ENCODE data around the gene MCOLN2.
"Not testable (repeated sequence)": the region's sequence is repeated elsewhere in the genome, so short reads cannot be mapped to it uniquely, and the experiment has no call there.

The MCOLN2 gene

DNA sequence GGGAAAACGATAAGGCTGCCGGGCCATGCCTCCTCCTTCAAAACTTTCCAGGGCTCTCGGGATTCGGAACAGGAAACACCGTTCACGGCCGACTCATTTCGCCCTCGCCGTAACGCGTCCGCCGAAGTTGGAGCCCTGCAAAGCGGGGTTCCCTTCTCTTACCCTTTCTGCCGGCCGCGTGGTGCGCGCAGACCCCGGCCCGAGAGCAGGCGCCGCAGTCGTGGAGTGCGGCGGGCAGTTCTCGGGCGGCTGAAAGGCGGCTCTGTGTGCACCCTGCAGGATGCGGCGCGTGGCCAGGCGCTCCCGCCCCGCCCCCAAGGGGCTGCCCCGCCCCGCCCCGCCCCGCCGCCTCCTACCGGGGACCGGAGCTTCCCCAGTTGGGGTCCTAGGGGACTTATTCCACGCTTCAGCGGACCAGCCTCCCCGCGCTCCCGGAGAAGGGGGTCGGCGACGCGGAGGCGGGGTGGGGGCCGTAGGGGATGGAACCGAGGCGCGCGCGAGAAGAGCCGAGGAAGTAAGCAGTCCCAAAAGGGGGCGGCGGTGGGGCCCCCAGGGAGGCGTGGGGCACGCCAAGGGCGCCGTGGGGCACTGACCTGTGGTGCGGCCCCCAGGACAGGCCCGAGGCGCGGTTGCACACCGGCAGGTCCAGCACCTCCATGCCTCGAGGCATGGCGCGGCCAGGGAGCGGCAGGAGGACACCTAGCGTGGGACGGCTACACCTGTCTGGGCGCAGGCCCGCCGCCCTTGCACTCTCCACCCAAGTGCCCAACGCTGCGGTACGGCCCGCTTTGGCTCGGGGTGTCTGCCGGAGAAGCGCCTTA, at the start of gene MCOLN2:
Gene MCOLN2, minus strand, starts transcription at position 268 of the 821 bp plus-strand sequence. Its CDS starts 241 bp downstream, at position 27.
- ATAC-seq (ENCODE audit: low read depth) = peak; percentile 66
- peak; percentile 40 to 62 for DNase-seq (ENCODE audit: low spot score in 2 of 2)

DNA sequence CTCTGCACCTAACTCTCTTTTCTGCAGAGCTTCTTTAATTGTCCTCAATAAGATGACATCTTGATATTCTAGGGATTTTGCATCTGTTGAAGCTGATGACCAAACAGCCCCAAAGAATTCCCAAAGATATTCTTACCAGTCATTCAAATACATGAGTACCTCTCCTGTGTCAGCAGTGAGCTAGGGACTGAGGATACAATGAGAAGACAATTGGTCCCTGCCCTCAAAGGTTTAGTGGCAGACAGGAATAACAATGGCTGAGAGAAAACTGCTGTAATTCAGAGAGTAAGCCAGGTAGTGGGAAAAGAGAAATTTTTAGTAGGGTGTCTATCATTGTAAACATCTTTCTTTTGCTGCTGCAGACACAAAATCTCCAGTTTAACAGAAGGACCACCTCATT, 45.5 kb upstream of the MCOLN2 start:
- Mint-ChIP-seq H3K9me3 (no peaks in the 10 kb centered on the region), H3K27me3 (peaks cover 8% of the 10 kb centered on the region), H3K4me1 (no peaks in the 10 kb centered on the region)

More for the DNA sequence above, at the start of gene MCOLN2:
- Mint-ChIP-seq H3K4me1 (peaks cover 40% of the 10 kb centered on the region), H3K27ac (peak within 1 kb of the TSS; percentile 85), H3K36me3 (peaks cover 8% of the 10 kb centered on the region), H3K4me3 (peak within 1 kb of the TSS; percentile 87), H3K27me3 (no peaks in the 10 kb centered on the region), H3K9me3 (no peaks in the 10 kb centered on the region)

DNA sequence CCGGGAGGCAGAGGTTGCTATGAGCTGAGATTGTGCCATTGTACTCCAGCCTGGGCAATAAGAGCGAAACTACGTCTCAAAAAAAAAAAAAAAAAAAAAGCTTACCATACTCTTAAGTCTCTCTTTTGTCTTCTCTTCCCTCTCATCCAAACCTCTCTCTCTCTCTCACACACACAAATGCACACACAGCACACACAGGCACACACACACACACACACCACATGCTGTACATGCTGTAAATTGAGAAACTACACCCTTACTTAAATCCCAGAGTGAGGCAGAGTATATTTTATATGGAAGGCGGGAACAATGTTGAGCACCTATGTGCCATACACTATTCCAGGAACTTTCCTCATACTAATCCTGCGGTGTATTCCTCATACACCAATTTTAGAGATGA, 44.9 kb upstream of the MCOLN2 start:
- peaks cover 5% of the 10 kb centered on the region for H3K27me3 Mint-ChIP-seq
- DNase-seq (ENCODE audit: low spot score in 2 of 2) = no peak
- H3K27ac Mint-ChIP-seq = no peak overlapping the region
- no peak overlapping the region for H3K4me3 Mint-ChIP-seq
- ATAC-seq (ENCODE audit: low read depth) = no peak
- H3K9me3 Mint-ChIP-seq = no peaks in the 10 kb centered on the region
- no peaks in the 10 kb centered on the region for H3K36me3 Mint-ChIP-seq
- no peaks in the 10 kb centered on the region for H3K4me1 Mint-ChIP-seq

More for the DNA sequence above, 45.5 kb upstream of the MCOLN2 start:
- DNase-seq (ENCODE audit: low spot score in 2 of 2) (no peak), ATAC-seq (ENCODE audit: low read depth) (no peak)
- no peaks in the 10 kb centered on the region for H3K36me3 Mint-ChIP-seq
- H3K4me3 Mint-ChIP-seq = no peak overlapping the region
- no peak overlapping the region for H3K27ac Mint-ChIP-seq

DNA sequence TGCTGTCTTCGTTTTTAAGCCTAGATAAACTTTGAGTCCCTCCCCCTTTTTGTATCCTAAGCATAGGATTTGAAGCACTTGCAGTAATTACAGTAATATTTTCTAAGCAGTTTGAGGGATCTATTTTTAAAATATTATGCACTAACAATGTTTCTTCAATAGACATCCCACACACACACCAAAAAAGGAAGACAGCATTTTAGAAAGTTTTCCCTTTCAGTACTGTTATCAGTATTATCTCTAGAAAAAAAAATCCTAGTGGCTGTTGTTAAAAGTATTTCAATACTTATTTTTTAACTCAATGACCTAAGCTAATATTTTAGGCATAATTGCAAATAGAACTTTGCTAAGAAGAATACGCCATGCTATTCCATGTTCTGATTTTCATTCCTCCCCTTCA, 36.3 kb upstream of the MCOLN2 start:
- peaks cover 2% of the 10 kb centered on the region for H3K27me3 Mint-ChIP-seq
- H3K36me3 Mint-ChIP-seq = no peaks in the 10 kb centered on the region
- no peak for ATAC-seq (ENCODE audit: low read depth)
- no peaks in the 10 kb centered on the region for H3K4me1 Mint-ChIP-seq
- no peak overlapping the region for H3K4me3 Mint-ChIP-seq
- no peak overlapping the region for H3K27ac Mint-ChIP-seq
- no peak for DNase-seq (ENCODE audit: low spot score in 2 of 2)
- H3K9me3 Mint-ChIP-seq = no peaks in the 10 kb centered on the region

DNA sequence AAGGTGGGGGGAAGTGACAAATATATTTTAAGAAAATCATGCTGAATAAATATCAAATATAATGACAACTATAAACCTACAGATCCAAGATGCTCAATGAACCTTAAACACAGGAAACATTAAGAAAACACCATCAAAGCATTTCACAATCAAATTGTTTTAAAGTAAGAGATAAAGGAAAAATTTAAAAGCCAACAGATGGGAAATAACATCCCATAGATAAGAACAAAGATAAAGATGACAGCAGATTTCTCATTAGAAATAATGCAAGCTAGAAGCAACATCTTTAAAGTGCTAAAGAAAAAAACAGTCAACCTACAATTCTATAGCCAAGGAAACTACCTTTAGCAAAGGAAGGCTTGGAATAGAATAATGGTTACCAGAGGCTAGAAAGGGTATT, 33.6 kb upstream of the MCOLN2 start:
- ATAC-seq (ENCODE audit: low read depth) (no peak), DNase-seq (ENCODE audit: low spot score in 2 of 2) (no peak)
- no peaks in the 10 kb centered on the region for H3K27me3 Mint-ChIP-seq
- no peaks in the 10 kb centered on the region for H3K36me3 Mint-ChIP-seq
- H3K9me3 Mint-ChIP-seq = no peaks in the 10 kb centered on the region
- H3K27ac Mint-ChIP-seq = no peak overlapping the region
- H3K4me3 Mint-ChIP-seq = no peak overlapping the region
- peaks cover 6% of the 10 kb centered on the region for H3K4me1 Mint-ChIP-seq

DNA sequence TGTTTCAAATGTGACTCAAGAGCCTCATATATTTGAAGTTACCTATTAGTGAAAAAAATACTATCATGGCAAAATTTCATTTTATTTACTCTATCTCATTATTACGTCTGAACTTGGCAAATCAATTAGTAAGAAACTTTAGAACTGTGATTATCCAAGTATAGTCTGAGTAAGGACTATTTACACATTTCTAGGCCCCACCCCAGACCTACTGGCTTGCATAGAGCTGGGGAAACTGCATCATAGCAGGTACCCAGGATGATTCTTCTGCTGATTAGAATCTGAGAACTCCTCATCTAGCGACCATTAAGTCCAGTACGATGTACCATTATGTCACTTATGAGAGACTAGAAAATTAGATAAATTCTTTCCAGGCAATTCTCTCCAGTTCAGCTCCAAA, 31.2 kb upstream of the MCOLN2 start:
- DNase-seq (ENCODE audit: low spot score in 2 of 2) = no peak
- Mint-ChIP-seq H3K4me3 (no peak overlapping the region), H3K27ac (no peak overlapping the region)

DNA sequence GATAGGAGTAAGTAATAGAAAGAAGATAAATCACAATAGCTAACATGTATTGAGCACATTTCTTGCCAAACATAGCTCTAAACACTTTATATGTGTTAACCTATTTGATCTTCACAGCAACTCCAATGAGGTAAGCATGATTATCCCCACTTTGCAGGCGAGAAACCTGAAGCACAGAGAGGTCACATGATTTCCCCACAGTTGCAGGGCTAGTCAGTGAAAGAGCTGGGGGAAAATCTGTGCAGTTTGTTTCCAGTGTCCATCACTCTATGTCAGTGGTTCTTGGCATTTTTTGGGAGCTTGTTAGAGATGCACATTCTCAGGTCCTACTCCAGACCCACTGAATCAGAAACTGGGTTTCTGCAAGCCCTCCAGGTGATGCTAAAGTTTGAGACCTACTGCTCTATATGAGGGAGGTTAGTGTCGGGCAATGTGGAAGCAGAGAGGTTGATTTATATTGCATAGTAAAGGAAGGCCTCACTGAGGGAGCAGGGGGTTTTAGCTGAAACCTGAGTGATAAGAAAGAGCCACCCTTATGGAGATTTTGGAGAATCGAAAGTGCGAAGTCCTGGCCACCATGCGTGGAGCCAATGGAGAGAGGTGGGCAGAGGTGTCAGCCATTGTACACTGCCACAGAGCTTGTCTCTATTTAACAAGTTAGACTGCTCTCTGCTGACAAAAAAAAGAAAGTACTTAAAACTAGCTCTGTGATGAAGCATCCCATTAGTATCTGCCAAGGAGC, 30.5 kb upstream of the MCOLN2 start:
- DNase-seq (ENCODE audit: low spot score in 2 of 2) (peak; percentile 22 to 26), ATAC-seq (ENCODE audit: low read depth) (peak; percentile 98)
- H3K4me3 Mint-ChIP-seq = peak overlapping the region; percentile 84
- peaks cover 6% of the 10 kb centered on the region for H3K4me1 Mint-ChIP-seq
- no peaks in the 10 kb centered on the region for H3K36me3 Mint-ChIP-seq
- H3K9me3 Mint-ChIP-seq = no peaks in the 10 kb centered on the region
- H3K27ac Mint-ChIP-seq = peak overlapping the region; percentile 60
- H3K27me3 Mint-ChIP-seq = no peaks in the 10 kb centered on the region

More for the DNA sequence above, 31.2 kb upstream of the MCOLN2 start:
- Mint-ChIP-seq H3K4me1 (peaks cover 6% of the 10 kb centered on the region), H3K36me3 (no peaks in the 10 kb centered on the region), H3K27me3 (no peaks in the 10 kb centered on the region), H3K9me3 (no peaks in the 10 kb centered on the region)
- ATAC-seq (ENCODE audit: low read depth) = no peak

DNA sequence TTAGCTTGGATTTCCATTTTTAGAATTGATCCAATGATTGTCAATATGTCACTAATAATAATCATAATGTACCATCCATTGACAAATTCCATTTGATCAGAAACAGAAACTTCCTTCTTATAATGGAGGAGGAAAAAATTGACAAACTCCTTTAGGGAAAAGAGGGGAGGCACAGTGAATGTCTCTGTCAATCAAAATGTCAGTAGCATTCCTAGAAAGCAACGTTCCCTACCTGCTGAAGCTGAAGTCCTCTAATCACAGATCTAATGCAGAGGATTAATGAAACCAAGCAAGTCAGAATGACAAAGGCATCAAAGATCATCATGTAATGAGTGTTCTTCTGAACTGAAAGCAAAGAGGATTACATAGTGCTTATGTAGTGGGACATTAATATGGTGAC, 29.0 kb upstream of the MCOLN2 start:
- Mint-ChIP-seq H3K9me3 (no peaks in the 10 kb centered on the region), H3K27ac (no peak overlapping the region), H3K36me3 (no peaks in the 10 kb centered on the region), H3K4me1 (peaks cover 6% of the 10 kb centered on the region), H3K27me3 (no peaks in the 10 kb centered on the region), H3K4me3 (no peak overlapping the region)
- DNase-seq (ENCODE audit: low spot score in 2 of 2) (no peak), ATAC-seq (ENCODE audit: low read depth) (no peak)

DNA sequence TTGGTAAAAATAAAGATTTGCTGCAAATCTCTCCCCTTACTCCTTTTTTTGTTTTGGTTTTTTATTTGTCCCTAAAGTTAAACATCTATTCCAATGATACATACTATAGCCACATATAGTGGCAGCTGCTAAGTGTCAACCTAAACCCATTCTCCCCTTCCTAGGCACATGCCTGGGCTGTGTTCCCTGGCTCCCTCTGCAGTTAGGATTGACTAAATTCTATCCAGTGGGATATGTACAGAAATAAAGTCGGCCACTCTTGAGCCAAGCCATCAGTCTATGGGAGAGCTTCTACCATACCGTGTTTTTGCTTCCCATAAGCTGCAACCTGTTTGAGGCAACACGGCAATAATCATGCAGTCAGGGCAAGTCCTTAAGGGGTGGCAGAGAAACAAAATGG, 27.8 kb upstream of the MCOLN2 start:
- H3K9me3 Mint-ChIP-seq = no peaks in the 10 kb centered on the region
- ATAC-seq (ENCODE audit: low read depth) (no peak), DNase-seq (ENCODE audit: low spot score in 2 of 2) (no peak)
- no peaks in the 10 kb centered on the region for H3K27me3 Mint-ChIP-seq
- peaks cover 6% of the 10 kb centered on the region for H3K4me1 Mint-ChIP-seq
- H3K27ac Mint-ChIP-seq = no peak overlapping the region
- no peaks in the 10 kb centered on the region for H3K36me3 Mint-ChIP-seq
- no peak overlapping the region for H3K4me3 Mint-ChIP-seq

DNA sequence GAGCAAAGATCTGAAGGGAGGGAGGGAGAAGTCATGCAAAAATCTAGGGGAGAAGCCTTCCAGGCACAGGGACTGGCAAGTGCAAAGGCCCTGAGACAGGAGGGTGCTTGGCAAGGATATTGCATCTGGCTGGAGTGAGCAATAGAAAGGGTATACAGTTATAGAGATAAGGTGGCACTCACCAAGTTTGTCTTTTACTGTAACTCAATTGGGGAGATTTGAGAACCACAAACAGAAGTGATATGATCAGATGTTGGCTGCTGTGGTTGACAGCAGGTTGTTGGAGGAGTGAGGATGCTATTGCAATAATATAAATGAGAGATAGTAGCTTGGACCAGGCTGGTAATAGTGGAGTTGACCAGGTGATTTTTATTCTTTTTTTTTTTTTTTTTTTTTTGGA, 25.8 kb upstream of the MCOLN2 start:
- H3K27me3 Mint-ChIP-seq = no peaks in the 10 kb centered on the region
- no peaks in the 10 kb centered on the region for H3K9me3 Mint-ChIP-seq
- peaks cover 6% of the 10 kb centered on the region for H3K4me1 Mint-ChIP-seq
- no peak for ATAC-seq (ENCODE audit: low read depth)
- H3K4me3 Mint-ChIP-seq = no peak overlapping the region
- H3K36me3 Mint-ChIP-seq = no peaks in the 10 kb centered on the region
- no peak overlapping the region for H3K27ac Mint-ChIP-seq
- no peak for DNase-seq (ENCODE audit: low spot score in 2 of 2)

DNA sequence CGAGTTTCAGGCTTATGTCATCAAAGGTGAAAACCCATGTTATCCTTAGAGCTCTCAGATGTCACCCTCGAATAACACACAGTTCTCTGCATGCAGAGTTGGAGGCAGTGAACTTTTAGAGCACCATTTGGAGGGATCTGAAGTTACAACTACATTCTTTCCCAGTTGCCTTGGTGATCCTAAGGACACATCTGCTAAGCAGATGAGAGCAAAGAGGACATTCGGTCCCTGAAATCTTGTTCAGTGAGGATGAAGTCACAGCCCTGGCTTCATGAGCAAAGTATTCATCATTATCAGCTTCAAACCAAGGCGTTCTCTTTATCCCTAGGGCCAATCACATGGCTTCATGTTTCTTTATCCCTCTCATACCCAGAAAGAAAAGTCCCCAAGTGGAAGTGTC, 23.1 kb upstream of the MCOLN2 start:
- H3K27ac Mint-ChIP-seq = no peak overlapping the region
- no peaks in the 10 kb centered on the region for H3K4me1 Mint-ChIP-seq
- no peaks in the 10 kb centered on the region for H3K36me3 Mint-ChIP-seq
- DNase-seq (ENCODE audit: low spot score in 2 of 2) (no peak), ATAC-seq (ENCODE audit: low read depth) (no peak)
- no peaks in the 10 kb centered on the region for H3K9me3 Mint-ChIP-seq
- no peaks in the 10 kb centered on the region for H3K27me3 Mint-ChIP-seq
- no peak overlapping the region for H3K4me3 Mint-ChIP-seq

DNA sequence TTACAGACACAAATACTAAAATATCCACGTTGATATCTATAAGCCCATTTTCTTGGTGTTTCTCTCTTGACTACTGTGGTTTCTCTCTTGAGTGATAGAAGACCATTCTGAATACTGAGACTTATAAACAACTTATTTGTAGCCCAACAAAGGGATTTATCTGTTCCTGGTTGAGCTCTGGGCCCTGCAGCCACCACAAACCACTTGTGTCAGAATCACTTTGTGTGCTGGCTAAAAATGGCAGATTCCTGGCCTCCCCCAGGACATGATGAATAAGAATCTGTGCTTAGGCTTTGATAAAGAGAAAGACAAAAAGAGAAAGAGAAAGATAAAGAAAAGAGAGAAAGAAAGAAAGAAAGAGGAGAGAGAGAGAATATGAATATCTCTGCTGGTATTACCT, 18.9 kb upstream of the MCOLN2 start:
- Mint-ChIP-seq H3K9me3 (no peaks in the 10 kb centered on the region), H3K36me3 (no peaks in the 10 kb centered on the region), H3K27ac (peak overlapping the region; percentile 6), H3K27me3 (no peaks in the 10 kb centered on the region), H3K4me3 (no peak overlapping the region), H3K4me1 (no peaks in the 10 kb centered on the region)
- DNase-seq (ENCODE audit: low spot score in 2 of 2) = no peak
- ATAC-seq (ENCODE audit: low read depth) = no peak

DNA sequence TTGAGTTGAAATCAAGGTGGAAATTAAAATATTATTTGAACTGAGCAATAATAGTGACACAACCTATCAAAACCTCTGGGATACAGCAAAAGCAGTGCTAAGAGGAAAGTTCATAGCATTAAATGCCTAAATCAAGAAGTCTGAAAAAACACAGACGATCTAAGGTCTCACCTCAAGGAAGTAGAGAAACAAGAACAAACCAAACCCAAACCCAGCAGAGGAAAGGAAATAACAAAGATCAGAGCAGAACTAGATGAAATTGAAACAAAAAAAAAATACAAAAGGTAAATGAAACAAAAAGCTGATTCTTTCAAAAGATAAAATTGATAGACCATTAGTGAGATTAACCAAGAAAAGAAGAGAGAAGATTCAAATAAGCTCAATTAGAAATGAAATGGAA, 8.7 kb upstream of the MCOLN2 start:
- H3K9me3 Mint-ChIP-seq; H3K27ac Mint-ChIP-seq; ATAC-seq (ENCODE audit: low read depth): not testable (repeated sequence)

DNA sequence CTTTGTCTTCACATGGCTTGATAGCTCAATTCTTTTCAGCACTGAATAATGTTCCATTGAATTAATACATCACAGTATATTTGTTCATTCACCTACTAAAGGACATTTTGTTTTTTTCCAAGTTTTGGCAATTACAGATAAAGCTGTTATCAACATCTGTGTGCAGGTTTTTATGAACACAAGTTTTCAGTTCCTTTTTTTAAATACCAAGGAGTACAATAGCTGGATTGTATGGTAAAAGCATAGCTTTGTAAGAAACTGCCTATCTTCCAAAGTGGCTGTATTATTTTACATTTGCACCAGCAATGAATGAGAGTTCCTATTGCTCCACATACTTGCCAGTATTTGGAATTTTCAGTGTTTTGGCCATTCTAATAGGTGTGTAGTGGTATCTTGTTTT, 4.8 kb upstream of the MCOLN2 start:
- Mint-ChIP-seq H3K27me3 (no peaks in the 10 kb centered on the region), H3K4me3 (no peak overlapping the region), H3K4me1 (peaks cover 21% of the 10 kb centered on the region), H3K9me3 (peaks cover 2% of the 10 kb centered on the region), H3K36me3 (no peaks in the 10 kb centered on the region), H3K27ac (no peak overlapping the region)
- no peak for DNase-seq (ENCODE audit: low spot score in 2 of 2)
- ATAC-seq (ENCODE audit: low read depth) = no peak

More for the DNA sequence above, 8.7 kb upstream of the MCOLN2 start:
- H3K4me1 Mint-ChIP-seq; H3K36me3 Mint-ChIP-seq; H3K27me3 Mint-ChIP-seq; DNase-seq (ENCODE audit: low spot score in 2 of 2); H3K4me3 Mint-ChIP-seq: not testable (repeated sequence)
